GM12878 (cell line): Measurements from ENCODE around the gene SMIM35. TPM values are rescaled to one million over a fixed set of nuclear protein-coding genes. Genes with fewer than 3 reads are reported as not detected.
A peak's percentile ranks its signal among the peaks of the same experiment; 100 is the strongest.

ENCODE experiments used
- ATAC-seq: fragments of 200-7000 bp; cut with Tn5 transposase; 3 replicates; pipeline ENCODE4 v1.9.1; 2020; ENCODE audit warnings: mild to moderate bottlenecking, moderate library complexity
- BruUV-seq: library from RNA; stranded (reverse); fragments of 400-500 nt; replicated peaks from 2 replicates; lab custom pipeline; 2021; lab: Mats Ljungman, UMichigan
- CTCF ChIA-PET: fragments of 300-600 bp; sonication (Branson Sonifier 250); formaldehyde crosslinking; extraction: SDS; loops from one replicate; lab custom pipeline; 2021; ENCODE audit warnings: inconsistent platforms; lab: Yijun Ruan, JAX
- POLR2A ChIA-PET: fragments of 350-600 bp; formaldehyde crosslinking; extraction: SDS; loops from one replicate; lab custom pipeline; 2021; ENCODE audit warnings: inconsistent platforms; lab: Charles Lee
- RAD21 ChIA-PET: fragments of 300-600 bp; sonication (Branson Sonifier 250); formaldehyde crosslinking; loops from one replicate; lab custom pipeline; 2023; ENCODE audit warnings: antibody characterized with exemption; ENCODE audit not compliant: unreplicated experiment; lab: Charles Lee
- SMC1A ChIA-PET: fragments of 300-600 bp; sonication (Branson Sonifier 250); formaldehyde crosslinking; loops from one replicate; lab custom pipeline; 2023; ENCODE audit not compliant: unreplicated experiment, uncharacterized antibody; lab: Charles Lee
- DNase-seq: peaks from one replicate; pipeline ENCODE4 v3.0.0-alpha.2; 2011; ENCODE audit warnings: low read depth, low spot score
- FAIRE-seq: peaks from 3 replicates; lab custom pipeline; 2011; peaks lifted over from hg19 to GRCh38; lab: Jason Lieb, UNC
- H2AFZ ChIP-seq: 2 replicates; pipeline ENCODE4 v1.6.0; 2011; ENCODE audit warnings: low read depth, low read length, control low read depth; ENCODE audit not compliant: control insufficient read depth
- H3K27ac ChIP-seq: 2 replicates; pipeline ENCODE4 v1.5.1; 2011; ENCODE audit warnings: control low read depth; ENCODE audit not compliant: control insufficient read depth, insufficient read depth
- H3K27me3 ChIP-seq, 2 experiments: replicated peaks in 1 of 2; 2 replicates each; pipeline versions ENCODE4 v1.6.0 to v1.6.1; 2011; ENCODE audit warnings: low read length in 1 of 2; ENCODE audit not compliant: control insufficient read depth in 2 of 2, insufficient read depth in 2 of 2
- H3K36me3 ChIP-seq, 2 experiments: 2 replicates each; pipeline ENCODE4 v1.5.1; 2011; ENCODE audit warnings: low read length in 1 of 2; ENCODE audit not compliant: control insufficient read depth in 2 of 2, insufficient read depth in 2 of 2
- H3K4me1 ChIP-seq: 2 replicates; pipeline ENCODE4 v1.6.1; 2011; ENCODE audit warnings: mild to moderate bottlenecking, low read length, moderate library complexity, mixed read lengths; ENCODE audit not compliant: control insufficient read depth, insufficient read depth
- H3K4me2 ChIP-seq: 2 replicates; pipeline ENCODE4 v1.6.0; 2011; ENCODE audit warnings: control low read depth; ENCODE audit not compliant: control insufficient read depth, insufficient read depth
- H3K4me3 ChIP-seq: fragments of 200-600 bp; sonication (generic); 2 replicates; pipeline ENCODE4 v1.5.1; 2016
- H3K79me2 ChIP-seq: 2 replicates; pipeline ENCODE4 v1.6.0; 2011; ENCODE audit warnings: low read length; ENCODE audit not compliant: control insufficient read depth, insufficient read depth
- H3K9ac ChIP-seq: 2 replicates; pipeline ENCODE4 v1.8.0; 2011; ENCODE audit warnings: low read length, control low read depth, mixed read lengths; ENCODE audit not compliant: control insufficient read depth, insufficient read depth
- H3K9me3 ChIP-seq: replicated peaks from 3 replicates; pipeline ENCODE4 v1.5.1; 2011; ENCODE audit warnings: mild to moderate bottlenecking, low read length; ENCODE audit not compliant: control insufficient read depth, insufficient read depth
- H4K20me1 ChIP-seq: 2 replicates; pipeline ENCODE4 v1.6.0; 2011; ENCODE audit not compliant: control insufficient read depth, insufficient read depth
- BHLHE40 ChIP-seq, 2 experiments: fragments of 450-650 bp in 1 of 2; IDR thresholded peaks; 2 replicates each; pipeline ENCODE4 v1.6.1; 2011 to 2017; ENCODE audit warnings: low read depth in 2 of 2, borderline replicate concordance in 1 of 2, improper control_type of control experiment in 1 of 2, low read length in 1 of 2, mild to moderate bottlenecking in 1 of 2
- DPF2 ChIP-seq: fragments of 450-650 bp; IDR thresholded peaks from 2 replicates; pipeline ENCODE4 v1.6.1; 2017; ENCODE audit warnings: mild to moderate bottlenecking
- IKZF1 ChIP-seq: fragments of 450-650 bp; conservative IDR thresholded peaks from 2 replicates; pipeline ENCODE4 v1.6.1; 2017; ENCODE audit warnings: antibody characterized with exemption, mild to moderate bottlenecking
- IKZF2 ChIP-seq, 2 experiments: fragments of 450-650 bp; IDR thresholded peaks; 2 replicates each; pipeline ENCODE4 v1.6.1; 2017; ENCODE audit warnings: mild to moderate bottlenecking in 2 of 2, moderate library complexity in 2 of 2
- JUND ChIP-seq: IDR thresholded peaks from 2 replicates; pipeline ENCODE4 v1.6.1; 2012; ENCODE audit warnings: low read depth, mild to moderate bottlenecking, low read length, improper control_type of control experiment, moderate library complexity
- KDM1A ChIP-seq: fragments of 200-600 bp; sonication (generic); IDR thresholded peaks from 2 replicates; pipeline ENCODE4 v1.6.1; 2016; ENCODE audit warnings: borderline replicate concordance
- POLR2AphosphoS5 ChIP-seq: IDR thresholded peaks from 2 replicates; pipeline ENCODE4 v1.6.1; 2011; ENCODE audit warnings: mild to moderate bottlenecking, low read length, inconsistent platforms
- SPI1 ChIP-seq: IDR thresholded peaks from 2 replicates; pipeline ENCODE4 v1.6.1; 2011; ENCODE audit warnings: low read depth, mild to moderate bottlenecking, low read length, moderate library complexity, borderline replicate concordance; ENCODE audit not compliant: insufficient read depth
- STAT1 ChIP-seq: fragments of 450-650 bp; conservative IDR thresholded peaks from 2 replicates; pipeline ENCODE4 v1.6.1; 2014; ENCODE audit warnings: antibody characterized with exemption, mild to moderate bottlenecking
- WGBS: methylation state at CpG from one replicate; pipeline ENCODE4 v1.1.6; 2016; ENCODE audit warnings: low lambda C conversion rate; ENCODE audit not compliant: insufficient replicate concordance, insufficient coverage; ENCODE audit errors: missing lambda C conversion rate; 5-methylcytosine and 5-hydroxymethylcytosine counted together
- in situ Hi-C: fragments of 300-500 bp; cut with MboI; formaldehyde crosslinking; loops from 9 replicates; pipeline ENCODE4 v1.14.3; 2018; ENCODE audit warnings: mixed read lengths
- intact Hi-C: fragments of 100-400 bp; cut with micrococcal nuclease; formaldehyde crosslinking; loops from one replicate; pipeline ENCODE4 v1.14.2; 2022; ENCODE audit not compliant: unreplicated experiment
- polyA plus RNA-seq, 11 experiments: library from polyadenylated mRNA; depleted of rRNA in 4 of 11; unstranded in 6 of 11; stranded (reverse) in 5 of 11; fragments of >200 nt; fragmentation: Nextera tagmentation in 4 of 11; fragmentation: Illumina TruSeq in 1 of 11; extraction: Ambion mirVana in 4 of 11; extraction: Trizol in 1 of 11; gene quantifications; 1 replicate in 1 of 11; 2 replicates in 10 of 11; pipeline versions ENCODE4 v1.2.1 to v1.2.3, GENCODE V29; 2011 to 2016; ENCODE audit warnings: inconsistent platforms in 2 of 11, missing spikeins in 2 of 11, low read depth in 1 of 11
- total RNA-seq, 4 experiments: library from RNA; depleted of rRNA in 3 of 4; stranded (reverse); fragments of >200 nt in 3 of 4; fragmentation: Illumina TruSeq in 1 of 4; extraction: Trizol in 1 of 4; gene quantifications; 2 replicates each; pipeline versions ENCODE4 v1.2.1 to v1.2.3, GENCODE V29; 2013 to 2021
- TF ChIP-seq, protein P1 (sequence below): fragments of 150-350 bp; IDR thresholded peaks from 2 replicates; pipeline ENCODE4 v1.6.1; 2016; ENCODE audit warnings: low read depth, low read length
- TF ChIP-seq, protein P2 (sequence below), 3 experiments: IDR thresholded peaks in 2 of 3; conservative IDR thresholded peaks in 1 of 3; 2 replicates each; pipeline ENCODE4 v1.5.1; 2011; ENCODE audit warnings: low read depth in 3 of 3, low read length in 3 of 3, mild to moderate bottlenecking in 3 of 3, control low read depth in 2 of 3, moderate library complexity in 2 of 3, inconsistent platforms in 1 of 3, mixed read lengths in 1 of 3; ENCODE audit not compliant: control insufficient read depth in 2 of 3, insufficient read depth in 1 of 3; ENCODE audit errors: extremely low read depth in 1 of 3
- TF ChIP-seq, protein P3 (sequence below): fragments of 450-650 bp; IDR thresholded peaks from 2 replicates; pipeline ENCODE4 v1.6.1; 2017; ENCODE audit warnings: mild to moderate bottlenecking, moderate library complexity

The SMIM35 gene
- total and polyA plus RNA-seq, 10 of the 15 experiments (the other 5 are each of a cell fraction or from before 2014, with no cell fraction given), result 0.02 to 1.1 (median 0.05) TPM; not detected in 5

DNA sequence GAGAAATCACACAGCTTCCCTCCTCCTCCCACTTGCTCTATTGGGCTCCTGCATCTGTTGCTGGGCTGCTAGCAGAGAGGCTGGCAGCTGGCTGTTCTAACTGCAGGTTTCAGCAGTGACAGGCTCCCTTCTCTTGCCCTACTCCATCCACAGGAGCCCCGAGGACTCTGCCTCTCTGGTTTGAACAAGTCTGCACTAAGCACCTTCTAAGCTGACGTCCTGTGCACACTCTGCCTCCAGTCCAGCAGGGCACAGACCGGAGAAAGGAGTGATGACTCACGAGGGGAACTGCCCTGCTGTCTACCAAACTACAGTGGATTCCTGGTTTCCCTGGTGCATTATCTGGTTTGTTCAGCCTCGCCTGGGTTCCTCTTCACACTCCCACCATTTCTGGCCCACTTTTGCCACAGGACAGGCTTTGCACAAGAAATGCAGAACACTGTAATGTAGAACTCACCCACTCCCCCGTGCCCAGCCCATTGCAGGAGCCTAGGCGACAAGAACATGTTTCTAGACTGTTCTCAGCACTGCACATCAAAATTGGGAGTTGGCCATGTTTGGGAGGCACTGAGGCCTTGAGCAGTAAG, 74.6 kb downstream of the SMIM35 start:
- Histone ChIP-seq H3K4me1 (peaks cover 73% of the 10 kb centered on the region), H3K9me3 (peaks cover 2% of the 10 kb centered on the region; the same call in 1 of the 3 replicates), H3K9ac (peak overlapping the region; percentile 5; the same call in 1 of the 2 replicates), H3K27me3 (no peaks in the 10 kb centered on the region), H2AFZ (peak overlapping the region; percentile 49), H3K4me3 (no peak overlapping the region), H3K27ac (peak overlapping the region; percentile 78), H3K79me2 (no peaks in the 10 kb centered on the region), H3K36me3 (no peaks in the 10 kb centered on the region), H3K4me2 (peak overlapping the region; percentile 92), H4K20me1 (no peaks in the 10 kb centered on the region)
- intact Hi-C loops, result loop anchor here (5.0 kb wide), 1 partner anchor 35 kb away; no protein-coding TSS in a partner anchor
- BruUV-seq, result no TSS peak
- ChIA-PET RAD21 (interaction anchor here (0.7 to 4.0 kb wide), 12 partner anchors 10 to 201 kb away, joined by 3 to 34 read pairs (median 6); partner anchors contain the start of gene IL10RA), CTCF (interaction anchor here (0.6 to 2.7 kb wide), 9 partner anchors 9 to 168 kb away, joined by 3 to 17 read pairs (median 4); no protein-coding TSS in a partner anchor), SMC1A (interaction anchor here (1.0 to 19.0 kb wide), 9 partner anchors 9 to 194 kb away, joined by 3 to 280 read pairs (median 10); partner anchors contain the start of gene IL10RA), POLR2A (interaction anchor here (1.4 to 2.3 kb wide), 3 partner anchors 9 to 32 kb away, joined by 3 to 14 read pairs (median 8); partner anchors contain the start of gene IL10RA)
- FAIRE-seq (no peak), DNase-seq (no peak), ATAC-seq (peak; percentile 52)
- in situ Hi-C loops, result no loop called here
- 24% methylated on average over 7 of the region's 7 CpGs for WGBS
- TF ChIP-seq KDM1A (no peak), STAT1 (no peak), SPI1 (peak; percentile 52), JUND (0 out of 2 replicates have a peak, but pooled peaks have one; percentile 25), IKZF1 (peak; percentile 51), POLR2AphosphoS5 (0 out of 2 replicates have a peak, but pooled peaks have one; percentile 31), DPF2 (peak; percentile 50; the same call in 1 of the 2 replicates), BHLHE40 (IDR thresholded peaks at IDR 0.05; ENCODE audit: borderline replicate concordance in 1 of 2, low read depth in 2 of 2, low read length in 1 of 2) (0 out of 4 replicates have a peak, but pooled peaks of 1 of the 2 experiments have one; percentile 17), IKZF2 (IDR thresholded peaks at IDR 0.05) (peak; percentile 53; a peak in 3 of 4 replicates)
- TF ChIP-seq, protein P1, sequence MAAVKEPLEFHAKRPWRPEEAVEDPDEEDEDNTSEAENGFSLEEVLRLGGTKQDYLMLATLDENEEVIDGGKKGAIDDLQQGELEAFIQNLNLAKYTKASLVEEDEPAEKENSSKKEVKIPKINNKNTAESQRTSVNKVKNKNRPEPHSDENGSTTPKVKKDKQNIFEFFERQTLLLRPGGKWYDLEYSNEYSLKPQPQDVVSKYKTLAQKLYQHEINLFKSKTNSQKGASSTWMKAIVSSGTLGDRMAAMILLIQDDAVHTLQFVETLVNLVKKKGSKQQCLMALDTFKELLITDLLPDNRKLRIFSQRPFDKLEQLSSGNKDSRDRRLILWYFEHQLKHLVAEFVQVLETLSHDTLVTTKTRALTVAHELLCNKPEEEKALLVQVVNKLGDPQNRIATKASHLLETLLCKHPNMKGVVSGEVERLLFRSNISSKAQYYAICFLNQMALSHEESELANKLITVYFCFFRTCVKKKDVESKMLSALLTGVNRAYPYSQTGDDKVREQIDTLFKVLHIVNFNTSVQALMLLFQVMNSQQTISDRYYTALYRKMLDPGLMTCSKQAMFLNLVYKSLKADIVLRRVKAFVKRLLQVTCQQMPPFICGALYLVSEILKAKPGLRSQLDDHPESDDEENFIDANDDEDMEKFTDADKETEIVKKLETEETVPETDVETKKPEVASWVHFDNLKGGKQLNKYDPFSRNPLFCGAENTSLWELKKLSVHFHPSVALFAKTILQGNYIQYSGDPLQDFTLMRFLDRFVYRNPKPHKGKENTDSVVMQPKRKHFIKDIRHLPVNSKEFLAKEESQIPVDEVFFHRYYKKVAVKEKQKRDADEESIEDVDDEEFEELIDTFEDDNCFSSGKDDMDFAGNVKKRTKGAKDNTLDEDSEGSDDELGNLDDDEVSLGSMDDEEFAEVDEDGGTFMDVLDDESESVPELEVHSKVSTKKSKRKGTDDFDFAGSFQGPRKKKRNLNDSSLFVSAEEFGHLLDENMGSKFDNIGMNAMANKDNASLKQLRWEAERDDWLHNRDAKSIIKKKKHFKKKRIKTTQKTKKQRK, result no peak
- TF ChIP-seq, protein P2, sequence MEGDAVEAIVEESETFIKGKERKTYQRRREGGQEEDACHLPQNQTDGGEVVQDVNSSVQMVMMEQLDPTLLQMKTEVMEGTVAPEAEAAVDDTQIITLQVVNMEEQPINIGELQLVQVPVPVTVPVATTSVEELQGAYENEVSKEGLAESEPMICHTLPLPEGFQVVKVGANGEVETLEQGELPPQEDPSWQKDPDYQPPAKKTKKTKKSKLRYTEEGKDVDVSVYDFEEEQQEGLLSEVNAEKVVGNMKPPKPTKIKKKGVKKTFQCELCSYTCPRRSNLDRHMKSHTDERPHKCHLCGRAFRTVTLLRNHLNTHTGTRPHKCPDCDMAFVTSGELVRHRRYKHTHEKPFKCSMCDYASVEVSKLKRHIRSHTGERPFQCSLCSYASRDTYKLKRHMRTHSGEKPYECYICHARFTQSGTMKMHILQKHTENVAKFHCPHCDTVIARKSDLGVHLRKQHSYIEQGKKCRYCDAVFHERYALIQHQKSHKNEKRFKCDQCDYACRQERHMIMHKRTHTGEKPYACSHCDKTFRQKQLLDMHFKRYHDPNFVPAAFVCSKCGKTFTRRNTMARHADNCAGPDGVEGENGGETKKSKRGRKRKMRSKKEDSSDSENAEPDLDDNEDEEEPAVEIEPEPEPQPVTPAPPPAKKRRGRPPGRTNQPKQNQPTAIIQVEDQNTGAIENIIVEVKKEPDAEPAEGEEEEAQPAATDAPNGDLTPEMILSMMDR (IDR thresholded peaks at IDR 0.05 in 2 of 3, conservative IDR thresholded peaks at IDR 0.05 in 1 of 3; ENCODE audit: control insufficient read depth in 2 of 3, extremely low read depth in 1 of 3, insufficient read depth in 1 of 3, low read depth in 3 of 3, low read length in 3 of 3), result no peak
- TF ChIP-seq, protein P3, sequence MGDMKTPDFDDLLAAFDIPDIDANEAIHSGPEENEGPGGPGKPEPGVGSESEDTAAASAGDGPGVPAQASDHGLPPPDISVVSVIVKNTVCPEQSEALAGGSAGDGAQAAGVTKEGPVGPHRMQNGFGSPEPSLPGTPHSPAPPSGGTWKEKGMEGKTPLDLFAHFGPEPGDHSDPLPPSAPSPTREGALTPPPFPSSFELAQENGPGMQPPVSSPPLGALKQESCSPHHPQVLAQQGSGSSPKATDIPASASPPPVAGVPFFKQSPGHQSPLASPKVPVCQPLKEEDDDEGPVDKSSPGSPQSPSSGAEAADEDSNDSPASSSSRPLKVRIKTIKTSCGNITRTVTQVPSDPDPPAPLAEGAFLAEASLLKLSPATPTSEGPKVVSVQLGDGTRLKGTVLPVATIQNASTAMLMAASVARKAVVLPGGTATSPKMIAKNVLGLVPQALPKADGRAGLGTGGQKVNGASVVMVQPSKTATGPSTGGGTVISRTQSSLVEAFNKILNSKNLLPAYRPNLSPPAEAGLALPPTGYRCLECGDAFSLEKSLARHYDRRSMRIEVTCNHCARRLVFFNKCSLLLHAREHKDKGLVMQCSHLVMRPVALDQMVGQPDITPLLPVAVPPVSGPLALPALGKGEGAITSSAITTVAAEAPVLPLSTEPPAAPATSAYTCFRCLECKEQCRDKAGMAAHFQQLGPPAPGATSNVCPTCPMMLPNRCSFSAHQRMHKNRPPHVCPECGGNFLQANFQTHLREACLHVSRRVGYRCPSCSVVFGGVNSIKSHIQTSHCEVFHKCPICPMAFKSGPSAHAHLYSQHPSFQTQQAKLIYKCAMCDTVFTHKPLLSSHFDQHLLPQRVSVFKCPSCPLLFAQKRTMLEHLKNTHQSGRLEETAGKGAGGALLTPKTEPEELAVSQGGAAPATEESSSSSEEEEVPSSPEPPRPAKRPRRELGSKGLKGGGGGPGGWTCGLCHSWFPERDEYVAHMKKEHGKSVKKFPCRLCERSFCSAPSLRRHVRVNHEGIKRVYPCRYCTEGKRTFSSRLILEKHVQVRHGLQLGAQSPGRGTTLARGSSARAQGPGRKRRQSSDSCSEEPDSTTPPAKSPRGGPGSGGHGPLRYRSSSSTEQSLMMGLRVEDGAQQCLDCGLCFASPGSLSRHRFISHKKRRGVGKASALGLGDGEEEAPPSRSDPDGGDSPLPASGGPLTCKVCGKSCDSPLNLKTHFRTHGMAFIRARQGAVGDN, result 0 out of 2 replicates have a peak, but pooled peaks have one; percentile 23
